H7 (cell line): Measurements from ENCODE around the gene SEPTIN14. TPM values are rescaled to one million over a fixed set of nuclear protein-coding genes. Genes with fewer than 3 reads are reported as not detected.
"Not testable (repeated sequence)": the region's sequence is repeated elsewhere in the genome, so short reads cannot be mapped to it uniquely, and the experiment has no call there.

Experiments used
- DNase-seq: peaks from one replicate; pipeline ENCODE4 v3.0.0; 2012
- H3K27me3 ChIP-seq: 2 replicates; pipeline ENCODE4 v1.6.0; 2011; ENCODE audit warnings: mild to moderate bottlenecking, low read length; ENCODE audit not compliant: control insufficient read depth, insufficient read depth
- H3K36me3 ChIP-seq: replicated peaks from 2 replicates; pipeline ENCODE4 v1.5.1; 2011; ENCODE audit warnings: low read length; ENCODE audit not compliant: control insufficient read depth, insufficient read depth
- H3K4me3 ChIP-seq: 2 replicates; pipeline ENCODE4 v1.5.1; 2011; ENCODE audit warnings: low read depth, mild to moderate bottlenecking, control low read depth, low read length, moderate library complexity; ENCODE audit not compliant: insufficient read depth
- total RNA-seq: library from RNA; depleted of rRNA; stranded (reverse); fragments of >200 nt; shearing (Covaris generic); gene quantifications from 2 replicates; pipeline ENCODE4 v1.2.3, GENCODE V29; 2014

Gene SEPTIN14
- total RNA-seq, 1 experiment from 2014 or later = not detected

DNA sequence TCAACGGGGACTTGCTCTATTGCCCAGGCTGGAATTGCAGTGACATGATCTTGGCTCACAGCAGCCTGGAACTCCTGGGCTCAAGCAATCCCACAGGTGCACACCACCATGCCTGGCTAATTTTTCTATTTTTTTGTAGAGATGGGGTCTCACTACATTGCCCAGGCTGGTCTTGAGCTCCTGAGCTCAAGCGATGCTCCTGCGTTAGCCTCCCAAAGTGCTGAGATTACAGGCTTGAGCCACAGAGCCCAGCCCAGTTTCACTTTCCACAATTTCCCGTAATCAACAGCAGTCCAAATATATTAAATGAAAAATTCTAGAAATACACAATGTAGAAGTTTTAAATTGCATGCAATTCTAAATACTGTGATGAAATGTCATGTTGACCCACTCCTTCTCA lies 24.0 kb downstream of the SEPTIN14 start:
- no peaks in the 10 kb centered on the region for H3K27me3 ChIP-seq
- no peak for DNase-seq
- H3K36me3 ChIP-seq = no peaks in the 10 kb centered on the region
- H3K4me3 ChIP-seq = no peak overlapping the region

DNA sequence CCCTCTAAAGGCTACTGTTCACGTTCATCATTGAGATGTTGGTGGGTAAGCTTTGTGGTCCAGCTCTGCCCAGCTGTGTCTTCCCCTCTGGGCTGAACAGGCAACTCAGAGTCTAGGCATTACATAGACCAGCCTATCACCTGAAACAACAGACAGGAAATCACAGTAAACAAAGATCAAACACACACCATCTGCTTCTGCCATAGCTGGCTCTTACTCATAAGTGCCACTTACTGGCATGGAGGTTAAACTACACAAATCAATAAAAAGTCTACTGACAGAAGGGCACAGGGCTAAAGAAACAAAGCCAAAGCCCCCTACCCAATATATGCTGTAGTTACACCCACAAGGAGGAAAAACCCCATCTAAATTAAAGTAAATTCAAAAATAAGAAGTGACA lies 35.0 kb downstream of the SEPTIN14 start:
- DNase-seq = no peak
- H3K4me3 ChIP-seq = no peak overlapping the region
- H3K27me3 ChIP-seq = no peaks in the 10 kb centered on the region
- H3K36me3 ChIP-seq = no peaks in the 10 kb centered on the region

DNA sequence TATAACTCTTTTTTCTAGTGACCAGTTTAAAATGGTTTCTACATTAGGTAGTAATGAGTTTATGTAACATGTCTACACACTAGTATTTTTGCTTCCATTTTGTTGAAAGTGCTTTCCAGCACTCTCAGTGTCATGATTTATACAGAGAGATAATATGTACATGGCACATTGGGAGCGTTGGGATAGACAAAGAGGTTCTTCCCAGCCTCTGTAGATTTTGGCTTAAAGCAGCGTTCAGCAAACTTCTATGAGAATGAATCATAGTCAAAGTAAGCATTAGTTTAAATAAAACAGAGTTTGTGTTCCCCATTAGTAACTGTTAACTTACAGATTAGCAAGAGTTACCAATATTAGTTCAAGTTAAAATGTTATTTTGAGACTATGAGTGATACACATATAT lies 43.9 kb downstream of the SEPTIN14 start:
- no peaks in the 10 kb centered on the region for H3K27me3 ChIP-seq
- DNase-seq = no peak
- H3K36me3 ChIP-seq = no peaks in the 10 kb centered on the region
- no peak overlapping the region for H3K4me3 ChIP-seq

DNA sequence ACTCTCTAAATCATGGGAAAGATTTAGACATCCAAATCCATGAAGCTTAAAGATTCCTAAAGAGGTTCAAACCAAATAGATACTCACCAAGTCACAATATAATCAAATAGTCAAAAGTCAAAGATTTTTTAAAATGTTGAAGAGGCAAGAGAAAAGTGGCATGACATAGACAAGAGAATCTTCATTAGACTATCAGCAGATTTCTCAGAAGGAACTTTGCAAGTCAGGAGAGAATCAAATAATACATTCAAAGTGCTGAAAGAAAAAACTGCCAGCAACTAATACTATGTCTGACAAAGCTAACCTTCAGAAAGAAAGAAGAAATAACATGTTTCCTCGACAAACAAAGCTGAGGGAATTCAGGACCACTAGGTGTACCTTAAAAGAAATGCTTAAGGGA lies 65.3 kb downstream of the SEPTIN14 start:
- not testable (repeated sequence) for H3K27me3 ChIP-seq, DNase-seq, H3K36me3 ChIP-seq, H3K4me3 ChIP-seq

DNA sequence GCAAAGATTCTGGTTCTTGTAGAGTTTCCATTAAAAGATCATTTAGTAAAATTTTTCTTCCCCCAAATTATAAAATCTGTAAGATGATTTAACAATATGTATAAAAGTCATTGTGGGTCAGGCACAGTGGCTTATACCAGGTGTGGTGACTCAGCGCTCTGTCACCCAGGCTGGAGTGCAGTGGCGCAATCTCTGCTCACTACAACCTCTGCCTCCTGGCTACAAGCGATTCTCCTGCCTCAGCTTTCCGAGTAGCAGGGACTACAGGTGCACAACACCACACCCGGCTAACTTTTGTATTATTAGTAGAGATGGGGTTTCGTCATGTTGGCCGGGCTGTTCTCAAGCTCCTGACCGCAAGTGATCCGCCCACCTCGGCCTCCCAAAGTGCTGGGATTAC lies 68.0 kb downstream of the SEPTIN14 start:
- Histone ChIP-seq H3K27me3 (no peaks in the 10 kb centered on the region), H3K36me3 (no peaks in the 10 kb centered on the region), H3K4me3 (no peak overlapping the region)
- no peak for DNase-seq

DNA sequence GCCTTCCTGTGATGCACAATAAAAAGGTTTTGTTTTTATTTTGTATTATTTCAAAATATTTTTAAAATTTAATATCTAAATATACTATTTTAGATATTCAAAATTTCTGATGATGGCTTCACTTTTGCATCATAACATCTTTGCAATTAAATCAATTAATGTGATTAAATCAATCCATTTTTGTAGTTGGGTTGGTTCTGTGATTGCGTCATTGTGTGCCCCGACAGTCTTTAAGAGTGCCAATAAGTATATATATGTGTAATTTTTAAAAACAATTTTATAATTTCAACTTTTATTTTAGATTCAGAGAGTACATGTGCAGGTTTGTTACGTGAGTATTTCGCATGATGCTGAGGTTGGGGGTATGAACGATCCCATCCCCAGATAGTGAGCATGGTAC lies 70.5 kb downstream of the SEPTIN14 start:
- H3K4me3 ChIP-seq = no peak overlapping the region
- no peak for DNase-seq
- no peaks in the 10 kb centered on the region for H3K36me3 ChIP-seq
- H3K27me3 ChIP-seq = no peaks in the 10 kb centered on the region

DNA sequence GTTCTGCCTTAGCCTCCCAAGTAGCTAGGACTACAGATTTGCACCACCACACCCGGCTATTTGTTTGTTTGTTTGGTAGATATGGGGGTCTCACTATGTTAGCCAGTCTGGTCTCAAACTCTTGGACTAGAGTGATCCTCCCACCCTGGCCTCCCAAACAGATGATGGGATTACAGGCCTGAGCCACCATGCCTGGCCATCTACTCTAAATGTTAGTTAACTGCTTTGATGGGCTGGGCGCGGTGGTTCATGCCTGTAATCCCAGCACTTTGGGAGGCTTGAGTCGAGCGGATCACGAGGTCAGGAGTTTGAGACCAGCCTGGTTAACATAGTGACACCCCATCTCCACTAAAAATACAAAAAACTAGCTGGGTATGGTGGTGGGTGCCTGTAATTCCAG lies 74.8 kb downstream of the SEPTIN14 start:
- Histone ChIP-seq H3K4me3 (no peak overlapping the region), H3K27me3 (no peaks in the 10 kb centered on the region), H3K36me3 (no peaks in the 10 kb centered on the region)
- no peak for DNase-seq

DNA sequence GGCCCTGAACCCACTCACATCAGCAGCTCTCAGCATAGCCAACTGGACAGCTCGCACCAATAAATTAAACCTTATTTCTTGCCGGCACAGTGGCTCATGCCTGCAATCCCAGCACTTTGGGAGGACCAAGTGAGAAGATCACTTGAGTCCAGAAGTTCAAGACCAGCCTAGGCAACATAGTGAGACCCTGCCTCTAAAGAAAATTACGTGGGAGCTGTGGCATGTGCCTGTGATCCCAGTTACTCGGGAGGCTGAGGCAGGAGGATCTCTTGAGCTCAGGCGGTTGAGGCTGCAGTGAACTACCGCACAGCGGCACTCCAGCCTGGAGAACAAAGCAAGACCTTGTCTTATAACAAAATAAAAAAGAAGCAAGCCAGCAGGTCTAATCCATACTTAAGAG lies 75.7 kb downstream of the SEPTIN14 start:
- no peak overlapping the region for H3K4me3 ChIP-seq
- DNase-seq = no peak

DNA sequence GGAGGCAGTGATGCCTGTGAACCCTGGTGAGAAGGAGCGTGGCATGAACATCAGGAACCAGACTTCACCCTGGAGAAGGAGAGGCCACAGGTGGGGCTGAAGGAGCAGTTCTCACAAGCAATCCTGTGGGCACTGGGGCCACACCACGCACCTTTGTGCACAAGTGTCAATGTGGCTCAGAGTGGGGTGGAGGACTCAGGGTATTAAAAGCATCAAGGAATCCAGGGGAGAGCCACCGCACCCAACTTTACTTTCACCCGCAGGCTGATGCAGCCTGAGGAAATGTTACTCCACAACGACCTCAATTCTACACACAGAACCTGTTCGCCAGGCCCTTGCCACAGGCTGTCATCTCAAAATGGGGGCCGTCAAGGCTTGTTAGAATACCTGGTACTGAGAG lies 77.1 kb downstream of the SEPTIN14 start:
- not testable (repeated sequence) for H3K36me3 ChIP-seq, H3K27me3 ChIP-seq, DNase-seq, H3K4me3 ChIP-seq

More for the DNA sequence above, 75.7 kb downstream of the SEPTIN14 start:
- Histone ChIP-seq H3K27me3 (no peaks in the 10 kb centered on the region), H3K36me3 (no peaks in the 10 kb centered on the region)

DNA sequence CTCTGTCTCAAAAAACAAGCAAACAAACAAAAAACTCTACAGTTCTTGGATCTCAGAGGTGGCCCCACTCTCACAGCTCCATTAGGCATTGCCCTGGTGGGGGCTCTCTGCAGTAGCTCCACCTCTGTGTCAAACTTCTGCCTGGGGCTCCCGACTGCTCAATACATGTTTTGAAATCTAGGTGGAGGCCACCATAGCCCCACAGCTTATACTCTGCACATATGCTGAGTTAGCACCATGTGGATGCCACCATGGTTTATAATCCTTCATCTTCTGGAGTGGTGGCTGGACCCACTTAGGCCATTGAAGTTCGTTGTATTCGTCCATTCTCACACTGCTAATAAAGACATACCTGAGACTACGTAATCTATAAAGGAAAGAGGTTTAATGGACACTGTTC lies 78.4 kb downstream of the SEPTIN14 start:
- H3K27me3 ChIP-seq = no peaks in the 10 kb centered on the region
- DNase-seq = no peak
- H3K36me3 ChIP-seq = no peaks in the 10 kb centered on the region
- no peak overlapping the region for H3K4me3 ChIP-seq

DNA sequence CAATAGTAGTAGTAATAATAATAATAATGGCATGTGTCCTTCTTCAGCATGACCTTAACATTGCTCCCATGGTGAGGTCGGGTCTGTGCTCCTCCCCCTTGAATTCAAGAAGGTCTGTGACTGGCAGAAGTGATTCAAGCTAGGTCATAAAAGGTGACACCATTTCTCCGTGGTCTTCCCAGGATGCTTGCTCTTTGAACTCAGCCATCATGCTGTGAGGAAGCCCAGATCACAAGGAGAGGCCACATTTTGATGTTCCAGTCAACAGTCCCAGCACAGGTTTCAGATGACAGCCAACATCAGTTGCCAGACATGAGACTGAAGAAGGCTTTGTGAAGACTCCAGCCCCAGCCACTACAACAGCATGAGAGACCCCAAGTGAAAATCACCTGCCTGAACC lies 83.9 kb downstream of the SEPTIN14 start:
- Histone ChIP-seq H3K36me3 (no peaks in the 10 kb centered on the region), H3K27me3 (no peaks in the 10 kb centered on the region), H3K4me3 (no peak overlapping the region)
- DNase-seq = no peak

DNA sequence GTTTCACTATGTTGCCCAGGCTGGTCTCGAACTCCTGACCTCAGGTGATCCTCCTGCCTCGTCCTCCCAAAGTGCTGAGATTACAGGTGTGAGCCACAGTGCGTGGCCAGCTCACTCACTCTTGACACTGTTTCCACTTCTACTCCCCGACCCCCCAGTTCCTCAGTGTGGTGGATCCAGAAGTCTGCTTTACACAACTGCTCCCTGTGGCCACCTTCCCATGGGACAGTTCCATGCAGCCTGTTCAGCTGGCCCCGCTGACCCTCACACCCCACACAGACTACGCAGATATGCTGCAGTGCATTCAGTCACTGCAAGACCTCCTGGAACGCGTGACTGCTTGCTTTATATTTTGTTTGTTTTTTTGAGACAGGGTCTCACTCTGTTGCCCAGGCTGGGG lies 86.4 kb downstream of the SEPTIN14 start:
- DNase-seq = no peak
- Histone ChIP-seq H3K27me3 (no peaks in the 10 kb centered on the region), H3K4me3 (no peak overlapping the region), H3K36me3 (no peaks in the 10 kb centered on the region)

DNA sequence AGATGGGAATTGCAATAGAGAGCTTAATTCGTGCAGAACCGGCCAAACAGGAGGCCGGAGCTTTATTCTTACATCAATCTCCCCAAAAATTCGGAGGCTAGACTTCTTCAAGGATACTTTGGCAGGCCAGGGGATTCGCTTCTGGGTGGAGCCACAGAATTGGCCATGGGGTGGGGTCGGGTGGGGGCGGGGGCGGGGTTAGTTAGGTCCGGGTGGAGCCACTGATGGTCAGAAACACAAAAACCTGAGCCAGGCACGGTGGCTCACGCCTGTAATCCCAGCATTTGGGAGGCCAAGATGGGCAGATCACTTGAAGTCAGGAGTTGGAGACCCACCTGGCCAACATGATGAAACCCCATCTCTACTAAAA lies 87.5 kb downstream of the SEPTIN14 start:
- DNase-seq = peak; percentile 59
- H3K27me3 ChIP-seq = no peaks in the 10 kb centered on the region
- H3K4me3 ChIP-seq = no peak overlapping the region
- no peaks in the 10 kb centered on the region for H3K36me3 ChIP-seq

DNA sequence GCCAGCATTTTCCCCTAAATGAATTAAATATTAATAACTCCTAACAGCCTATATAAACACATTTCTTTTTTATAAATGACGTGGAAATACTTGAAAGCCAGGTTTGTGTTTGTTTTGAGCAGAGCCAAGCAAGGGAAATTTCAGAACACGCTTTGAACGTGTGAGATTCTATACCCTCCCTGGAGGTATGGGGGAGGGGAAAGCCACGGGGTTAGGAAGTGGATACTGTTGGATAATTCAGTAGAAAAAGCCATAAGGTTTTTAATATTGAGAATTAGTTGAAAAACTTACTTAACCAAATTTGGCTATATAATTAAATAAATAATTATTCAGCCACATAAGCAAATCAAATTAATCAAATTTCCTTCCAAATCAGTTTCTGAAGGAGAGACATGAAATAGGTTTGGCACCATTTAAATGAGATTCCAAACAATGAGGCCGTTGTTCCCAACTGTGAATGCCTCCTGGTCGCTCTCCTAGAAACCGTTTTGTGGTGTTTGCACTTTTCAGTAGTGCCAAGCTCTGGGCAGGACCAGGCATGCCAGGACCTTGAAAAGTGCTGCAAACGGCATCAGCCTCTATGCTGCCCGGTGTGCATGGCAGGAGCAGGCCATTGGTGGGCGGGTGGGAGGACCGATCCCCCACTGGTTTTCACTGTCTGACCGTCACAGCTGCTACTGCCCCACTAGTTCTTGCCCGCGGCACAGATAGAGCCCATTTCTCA lies 88.1 kb downstream of the SEPTIN14 start:
- Histone ChIP-seq H3K4me3 (no peak overlapping the region), H3K27me3 (no peaks in the 10 kb centered on the region), H3K36me3 (no peaks in the 10 kb centered on the region)
- DNase-seq = peak; percentile 49

DNA sequence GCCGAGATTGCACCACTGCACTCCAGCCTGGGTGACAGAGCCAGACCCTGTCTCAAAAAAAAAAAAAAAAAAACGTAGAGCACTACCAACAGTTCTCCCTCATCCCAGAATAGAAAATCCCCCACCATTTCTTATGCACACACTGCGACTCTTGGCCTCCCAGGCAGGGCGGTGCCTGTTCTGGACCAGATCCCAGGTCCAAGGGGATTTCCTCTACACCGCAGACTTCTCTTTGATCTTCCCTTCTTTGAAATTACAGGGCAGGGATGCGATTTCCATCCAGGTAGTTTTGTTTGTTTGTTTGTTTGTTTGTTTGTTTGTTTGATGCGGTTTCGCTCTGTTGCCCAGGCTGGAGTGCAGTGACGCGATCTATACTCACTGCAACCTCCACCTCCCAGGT lies 91.8 kb downstream of the SEPTIN14 start:
- DNase-seq = no peak
- Histone ChIP-seq H3K27me3 (no peaks in the 10 kb centered on the region), H3K36me3 (no peaks in the 10 kb centered on the region)

DNA sequence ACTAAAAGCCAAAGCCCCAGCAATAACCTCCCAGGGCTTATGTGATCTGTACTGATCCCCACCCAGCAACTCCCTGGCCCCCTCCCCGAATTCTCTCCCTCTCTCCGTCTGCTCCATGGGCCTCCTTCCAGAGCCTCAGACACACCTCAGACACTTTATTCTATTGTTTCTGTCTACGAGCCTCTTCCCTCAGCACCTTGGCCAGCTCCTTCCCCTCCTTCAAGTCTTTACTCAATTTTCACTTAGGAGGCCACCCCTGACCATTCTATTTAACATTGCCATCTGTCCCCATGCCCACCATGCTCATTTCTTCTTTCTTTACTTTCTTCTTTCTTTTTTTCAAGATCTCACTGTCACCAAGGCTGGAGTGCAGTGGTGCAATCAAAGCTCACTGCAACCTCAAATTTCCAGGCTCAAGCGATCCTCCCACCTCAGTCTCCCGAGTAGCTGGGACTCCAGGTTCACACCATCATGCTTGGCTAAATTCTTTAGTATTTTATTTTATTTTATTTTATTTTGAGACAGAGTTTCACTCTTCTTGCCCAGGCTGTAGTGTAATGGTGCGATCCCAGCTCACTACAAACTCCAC lies 109.2 kb downstream of the SEPTIN14 start:
- not testable (repeated sequence) for DNase-seq, H3K4me3 ChIP-seq, H3K36me3 ChIP-seq, H3K27me3 ChIP-seq

More for the DNA sequence above, 91.8 kb downstream of the SEPTIN14 start:
- H3K4me3 ChIP-seq = no peak overlapping the region
